HG03354 (cell line): ENCODE data around the gene ICA1.

Experiments used
- ATAC-seq: cut with Tn5 transposase; IDR thresholded peaks from one replicate; pipeline ENCODE4 v1.9.1; 2021; ENCODE audit warnings: mild to moderate bottlenecking; ENCODE audit not compliant: unreplicated experiment, poor library complexity, severe bottlenecking

ICA1 gene

DNA sequence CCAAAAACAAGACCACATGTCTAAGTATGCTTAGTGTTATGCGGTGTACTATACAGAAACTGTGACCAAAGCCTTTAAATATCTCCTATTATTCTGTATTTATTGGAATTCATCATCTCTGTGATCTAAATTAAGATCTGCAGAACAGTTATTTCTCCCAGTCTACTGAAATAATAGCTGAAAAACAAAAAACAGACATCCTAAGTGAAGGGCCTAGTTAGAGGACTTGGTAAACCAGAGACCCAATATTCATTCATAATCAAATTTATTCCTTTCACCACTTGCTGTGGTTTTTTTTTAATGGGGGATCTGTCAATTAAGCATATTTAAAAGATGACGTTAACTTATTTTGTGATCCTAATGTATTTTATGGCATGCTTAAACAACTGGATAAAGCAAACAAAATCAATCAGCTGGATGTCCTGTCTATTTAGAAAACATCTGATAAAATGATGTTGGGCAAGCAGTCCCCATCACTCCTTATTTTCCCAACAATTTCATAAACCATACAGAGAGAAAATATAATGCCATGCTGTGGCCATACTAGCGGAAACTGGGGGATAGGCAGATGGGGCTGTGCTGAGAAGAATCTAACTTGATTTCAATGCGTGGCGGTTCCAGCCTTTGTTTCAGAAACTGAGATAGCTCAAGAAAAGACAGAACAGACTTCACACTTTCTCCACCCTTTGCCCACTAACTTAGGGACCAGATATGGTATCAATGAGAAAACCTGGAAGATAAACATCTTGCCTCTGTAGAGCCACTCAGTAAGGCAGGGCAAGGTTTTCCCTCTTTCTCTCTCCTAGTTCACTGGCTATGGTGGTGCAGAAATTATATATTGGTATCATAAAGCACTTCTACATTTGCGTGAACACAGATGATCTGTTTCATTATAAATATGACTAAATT, 32.9 kb downstream of the ICA1 start:
- ATAC-seq = no peak

DNA sequence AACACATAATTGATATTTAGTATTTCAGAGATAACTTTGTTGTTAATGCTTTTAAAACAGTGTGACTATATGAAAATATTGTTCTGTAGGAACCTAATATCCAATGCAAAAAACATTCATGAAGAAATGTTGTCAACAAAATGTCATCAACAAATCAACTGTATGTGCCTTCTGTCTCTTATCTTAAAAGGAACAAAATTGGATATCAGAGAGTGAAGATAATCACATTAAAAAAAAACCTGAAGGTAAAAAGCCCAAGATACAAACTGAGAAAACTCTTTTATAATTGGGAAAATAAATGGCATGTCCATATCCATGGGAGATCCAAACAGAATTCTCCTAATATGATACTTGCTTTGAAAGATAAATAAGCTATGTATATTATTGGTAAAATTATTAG, 33.9 kb downstream of the ICA1 start:
- no peak for ATAC-seq

DNA sequence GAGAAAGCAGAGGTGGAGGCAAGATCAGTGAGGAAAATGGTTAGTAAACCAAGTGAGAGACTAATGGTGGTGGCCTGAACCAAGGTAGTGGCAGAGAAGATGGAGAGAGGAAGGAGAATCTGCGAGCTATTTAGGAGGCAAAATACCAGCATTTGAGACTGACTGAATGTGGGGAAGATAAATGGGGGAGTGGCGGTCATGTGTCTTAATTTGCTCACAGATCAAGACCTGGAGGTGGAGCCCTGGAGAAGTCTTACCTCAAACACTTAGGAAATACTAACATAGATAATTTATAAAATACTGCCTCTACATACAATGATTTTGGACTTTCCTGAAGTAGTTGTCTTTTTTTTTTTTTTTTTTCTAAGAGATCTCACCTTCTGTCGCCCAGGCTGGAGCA, 34.7 kb downstream of the ICA1 start:
- ATAC-seq = no peak

DNA sequence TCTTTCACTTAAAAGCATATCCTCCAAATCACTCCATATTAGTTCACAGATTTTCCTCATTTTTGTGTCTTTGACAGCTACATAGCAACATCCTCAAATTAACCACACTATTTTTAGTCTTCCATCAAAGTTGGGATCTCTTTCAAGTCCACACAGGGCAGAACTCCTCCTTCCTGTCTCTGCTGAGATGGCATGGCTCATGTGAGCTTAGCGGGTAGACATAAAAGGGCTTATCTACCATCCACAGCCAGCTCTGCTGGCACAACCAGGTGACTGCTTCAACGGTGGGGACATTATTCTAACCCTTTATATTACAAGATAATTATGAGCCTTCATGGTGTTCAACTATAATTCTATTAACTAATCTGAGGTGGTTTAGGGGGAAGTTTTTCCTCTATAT, 35.5 kb downstream of the ICA1 start:
- no peak for ATAC-seq

DNA sequence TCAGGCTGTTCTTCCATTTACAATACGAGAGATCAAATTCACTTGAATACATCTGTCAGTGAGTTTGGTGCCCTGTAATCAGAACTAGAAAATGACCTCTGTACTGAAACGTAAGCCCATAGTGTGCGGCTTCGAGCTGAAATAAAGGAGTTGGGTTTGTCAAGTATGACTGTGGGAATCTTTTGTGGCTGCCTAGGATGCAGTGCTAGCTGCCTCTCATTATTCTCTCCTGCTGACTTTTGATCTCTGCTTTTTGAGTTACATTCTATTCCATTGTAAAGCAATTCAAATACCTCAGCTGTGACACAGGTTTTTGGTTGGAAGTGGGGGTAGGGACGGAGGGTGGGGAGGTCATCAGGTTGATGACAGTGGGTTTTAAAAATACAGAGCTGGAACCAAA, 40.4 kb downstream of the ICA1 start:
- ATAC-seq = no peak

DNA sequence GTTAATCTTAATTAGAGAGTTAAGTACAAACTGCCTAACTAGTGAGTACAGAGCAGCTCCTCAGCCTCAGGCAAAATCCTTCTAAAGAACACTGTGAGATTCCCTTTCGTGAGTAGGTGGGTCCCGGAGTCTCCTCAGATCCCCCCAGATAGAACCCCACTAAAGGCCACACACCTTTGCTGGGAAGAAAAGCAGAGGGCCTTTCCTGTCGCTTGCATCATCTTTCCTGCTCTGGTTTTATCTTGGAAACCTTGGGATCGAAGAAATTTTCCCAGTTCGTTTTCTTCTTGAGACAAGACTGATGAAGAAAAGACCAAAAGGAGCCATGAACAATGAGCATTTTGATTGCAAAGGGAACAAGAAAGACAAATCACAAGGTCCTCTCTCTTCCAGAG, 40.9 kb downstream of the ICA1 start:
- ATAC-seq = no peak

DNA sequence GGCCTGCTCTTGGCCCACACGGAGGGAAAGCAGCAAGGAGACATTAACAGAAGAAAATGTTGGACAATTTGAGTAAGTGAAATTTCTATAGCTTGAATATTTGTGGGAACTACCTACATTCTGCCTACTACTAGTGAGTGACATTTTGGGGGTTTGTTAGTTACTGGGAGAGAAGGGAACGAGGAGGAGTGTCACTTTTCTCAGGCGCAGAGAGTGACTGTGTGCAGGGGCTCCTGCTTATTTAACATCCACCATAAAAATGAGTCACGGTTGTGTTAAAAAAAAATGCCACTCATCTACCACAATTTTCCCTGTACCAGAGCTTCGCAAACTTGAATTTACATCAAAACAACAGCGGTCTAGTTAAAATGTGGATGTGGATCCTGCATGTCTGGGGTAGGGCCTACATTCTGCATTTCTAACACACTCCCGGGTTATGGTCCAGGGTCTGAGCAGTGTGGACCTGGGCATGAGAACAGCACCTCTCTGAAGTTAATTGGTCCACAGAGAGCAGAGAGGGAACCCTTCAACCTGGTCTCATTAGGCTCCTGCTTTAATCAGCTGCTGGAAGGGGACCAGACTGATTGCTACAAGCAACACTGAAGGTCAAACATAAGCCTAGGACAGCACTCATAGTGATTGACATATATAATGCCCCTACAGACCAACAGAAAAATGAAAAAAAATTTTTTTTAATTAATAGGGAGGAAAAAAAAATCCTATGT, 41.4 kb downstream of the ICA1 start:
- no peak for ATAC-seq

DNA sequence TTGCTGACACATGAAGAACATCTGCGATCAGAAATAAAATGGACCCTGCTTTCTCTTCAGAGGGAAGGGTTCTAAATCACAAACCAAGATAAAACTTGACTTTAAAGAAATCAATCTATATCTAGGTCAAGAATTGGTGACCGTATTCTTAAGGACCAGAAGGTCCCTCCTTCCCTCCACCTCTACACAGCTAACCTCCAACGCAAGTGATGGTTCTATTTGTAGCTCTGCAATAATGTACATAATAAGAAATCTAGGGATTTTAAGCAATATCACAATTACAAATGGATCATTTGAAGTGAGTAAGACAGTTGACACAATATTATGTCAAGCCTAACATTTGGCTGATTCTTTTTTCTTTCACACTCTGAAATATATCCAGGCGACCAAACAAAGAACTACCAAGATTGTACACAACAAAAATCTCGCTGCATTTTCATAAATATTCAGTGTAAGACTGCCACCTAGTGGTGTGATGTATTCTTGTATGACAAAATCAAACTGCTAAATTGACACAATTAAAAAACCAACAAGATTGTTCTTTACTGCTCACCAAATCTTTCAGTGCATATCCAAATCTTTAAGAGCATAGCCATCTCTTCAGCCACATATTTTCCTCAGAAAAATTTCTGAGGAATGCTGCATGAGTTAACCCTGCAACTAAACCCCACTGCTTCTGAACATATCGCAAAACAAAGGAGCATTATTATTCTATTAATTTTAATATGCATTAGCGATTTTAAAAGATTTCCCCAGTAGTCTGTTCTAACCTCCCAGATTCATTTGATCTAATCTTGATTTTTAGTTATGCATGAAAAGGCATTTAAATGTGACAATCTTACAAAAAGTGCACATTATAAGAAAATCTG, 44.5 kb downstream of the ICA1 start:
- ATAC-seq = no peak

DNA sequence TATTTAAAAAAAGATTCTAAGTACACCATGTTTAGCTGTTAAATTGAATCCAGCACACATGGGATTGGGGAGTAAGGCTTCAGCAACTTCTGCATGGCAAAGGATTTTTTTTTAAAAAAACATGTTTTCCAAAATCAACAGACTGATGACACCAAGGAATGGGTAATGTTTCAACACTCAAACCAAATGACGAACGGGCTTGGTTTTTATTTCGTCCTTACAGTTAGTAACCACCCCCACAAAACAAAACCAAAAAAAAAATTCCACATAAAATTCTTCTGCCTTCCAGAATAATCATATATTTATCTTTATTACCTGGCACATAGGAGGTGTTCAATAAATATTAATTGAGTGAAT, 45.7 kb downstream of the ICA1 start:
- ATAC-seq = no peak

DNA sequence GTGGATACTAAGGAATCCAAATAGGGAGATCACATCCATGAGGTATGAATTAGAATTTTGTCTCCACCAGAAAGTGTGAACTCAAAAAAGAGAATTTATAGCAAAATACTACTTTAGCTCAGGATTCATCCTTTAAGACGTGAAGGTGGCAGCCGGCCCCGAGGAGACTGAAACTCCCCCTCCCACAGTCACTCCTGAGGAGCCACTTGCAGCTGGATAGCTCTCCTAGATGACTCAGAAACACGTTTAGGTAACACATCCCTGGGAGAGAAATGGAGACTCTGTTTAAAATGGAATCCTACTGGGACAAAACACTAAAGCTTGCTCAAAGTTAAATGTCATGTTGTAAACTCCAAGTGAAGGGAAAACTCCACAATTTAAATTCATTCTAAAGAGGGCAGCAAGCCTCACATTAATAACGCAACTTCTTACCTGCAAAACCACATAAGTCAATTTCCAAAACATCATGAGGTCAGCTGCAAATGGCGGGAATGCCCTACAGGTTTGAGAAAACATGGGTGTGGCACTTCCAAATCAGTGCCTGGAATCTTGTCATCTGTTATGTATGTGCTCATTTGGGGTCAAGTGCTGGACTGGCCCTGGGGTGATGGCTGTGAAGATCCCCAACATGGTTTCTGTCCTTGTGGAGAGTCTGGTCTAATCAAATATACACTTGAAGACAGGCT, 46.2 kb downstream of the ICA1 start:
- no peak for ATAC-seq

DNA sequence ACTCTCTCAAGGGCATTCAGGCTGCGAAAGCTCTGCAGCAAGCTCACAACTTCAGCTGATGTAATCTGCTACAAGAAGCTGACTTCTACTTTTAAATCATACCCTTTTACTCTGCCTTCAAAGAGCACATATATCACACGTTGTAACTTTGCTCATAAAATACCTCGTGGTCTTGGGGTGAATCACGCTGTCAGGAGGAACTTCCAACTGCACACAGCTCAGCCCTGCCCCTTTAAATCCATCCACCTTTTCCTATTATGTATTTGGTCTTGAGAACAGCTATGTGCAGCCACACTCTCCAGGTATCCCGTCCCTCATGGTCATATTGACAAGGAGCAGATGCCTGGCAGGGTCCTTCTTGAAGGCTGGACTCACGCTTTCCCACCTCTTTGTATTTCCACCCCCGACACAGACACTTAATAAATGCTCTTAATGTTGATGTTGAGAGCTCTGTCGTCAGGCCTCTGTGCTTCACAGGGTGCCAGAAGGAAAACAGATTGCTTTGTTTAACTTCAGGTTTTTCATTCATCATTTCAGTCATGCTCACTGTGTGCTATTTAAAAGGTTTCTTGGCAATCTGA, 47.6 kb downstream of the ICA1 start:
- no peak for ATAC-seq

DNA sequence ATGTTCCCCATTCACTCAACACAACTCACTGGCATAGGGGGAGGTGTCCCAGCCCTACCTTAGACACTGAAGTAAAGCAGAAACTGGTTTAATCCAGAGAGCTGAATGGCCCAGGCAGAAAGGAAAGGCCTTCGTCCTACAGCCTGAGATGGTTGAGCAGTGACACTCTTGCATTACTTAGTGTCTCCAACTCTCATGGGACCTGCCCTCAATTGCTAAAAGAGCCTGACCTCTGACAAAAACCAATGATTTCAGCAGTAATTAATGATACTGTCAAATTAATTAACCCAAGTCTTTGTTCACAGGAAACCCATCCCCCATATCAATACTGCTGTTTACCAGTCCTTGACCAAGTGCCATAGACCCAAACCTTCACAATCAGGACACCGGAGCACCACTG, 48.6 kb downstream of the ICA1 start:
- no peak for ATAC-seq

DNA sequence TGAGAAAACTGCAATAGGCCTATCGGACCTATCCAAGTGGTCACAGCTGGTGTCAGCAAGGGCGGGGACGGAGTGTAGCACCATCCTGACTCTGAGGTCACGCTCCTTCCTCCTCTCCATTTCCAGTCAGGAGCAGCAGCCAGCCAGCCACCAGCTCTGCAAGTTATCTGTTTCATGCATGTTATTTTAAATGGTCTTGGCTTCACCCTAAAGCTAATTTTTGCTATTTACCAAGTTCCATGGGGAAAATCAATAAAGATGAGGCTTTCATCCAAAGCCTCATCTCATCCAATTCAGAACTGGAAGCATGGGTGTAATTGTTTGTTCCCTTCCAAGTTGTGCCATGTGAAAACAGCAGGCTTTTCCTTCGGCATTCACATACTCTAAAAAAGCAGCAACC, 49.3 kb downstream of the ICA1 start:
- no peak for ATAC-seq

DNA sequence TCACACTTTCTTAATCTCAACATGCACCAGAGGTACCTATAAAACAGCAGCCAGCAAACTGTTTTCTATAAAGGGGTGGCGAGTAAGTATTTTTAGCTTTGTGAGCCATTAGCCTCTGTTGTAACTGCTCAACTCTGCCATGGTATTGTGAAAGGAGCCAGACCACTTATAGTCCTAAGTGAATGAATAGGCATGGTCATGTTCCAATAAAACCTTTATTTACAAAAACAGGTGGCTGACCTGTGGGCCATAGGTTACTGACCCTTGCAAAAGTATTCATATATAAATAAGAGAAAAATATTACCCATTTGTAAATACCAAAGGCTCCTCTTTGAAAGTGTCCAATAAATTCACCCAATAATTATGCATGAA, 50.3 kb downstream of the ICA1 start:
- no peak for ATAC-seq

DNA sequence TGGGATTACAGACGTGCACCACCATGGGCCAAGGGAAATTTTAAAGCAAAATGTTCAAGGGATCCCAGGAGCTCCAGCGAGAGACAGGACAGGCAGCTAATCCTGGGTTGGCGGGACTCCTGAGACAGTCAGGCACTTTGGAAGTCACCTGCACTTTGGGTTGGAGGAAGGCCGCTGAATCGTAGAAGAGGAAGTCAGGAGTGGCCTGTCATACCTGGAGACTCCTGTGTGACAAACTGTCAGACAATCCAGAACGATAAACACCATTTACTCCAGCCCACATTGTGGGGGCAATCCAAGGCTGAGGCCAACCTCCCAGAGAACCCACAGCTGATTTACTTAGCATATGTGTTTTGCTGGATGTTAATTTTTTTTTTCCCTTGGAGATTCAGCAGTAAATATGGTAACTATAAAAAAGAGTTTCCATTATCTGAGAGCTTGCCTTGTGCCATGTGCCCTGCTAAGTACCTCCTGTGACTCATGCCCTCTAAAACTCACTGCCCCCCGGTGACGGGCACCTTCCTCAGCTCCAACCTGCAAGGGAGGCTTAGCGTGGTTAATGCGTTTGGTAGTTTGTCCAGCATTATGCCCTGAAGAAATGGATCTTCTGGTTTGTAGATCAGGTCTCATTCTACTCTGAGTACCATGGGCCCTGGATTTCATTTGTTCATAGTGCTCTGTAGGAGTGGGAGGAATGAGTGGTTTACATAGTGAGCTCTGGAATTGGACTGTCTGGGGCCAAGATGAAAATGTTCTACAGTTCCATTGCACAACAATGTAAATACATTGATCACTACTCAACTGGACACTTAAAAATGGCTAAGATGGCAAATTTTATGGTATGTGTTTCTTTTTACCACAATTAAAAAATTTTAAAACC, 50.9 kb downstream of the ICA1 start:
- ATAC-seq = no peak

DNA sequence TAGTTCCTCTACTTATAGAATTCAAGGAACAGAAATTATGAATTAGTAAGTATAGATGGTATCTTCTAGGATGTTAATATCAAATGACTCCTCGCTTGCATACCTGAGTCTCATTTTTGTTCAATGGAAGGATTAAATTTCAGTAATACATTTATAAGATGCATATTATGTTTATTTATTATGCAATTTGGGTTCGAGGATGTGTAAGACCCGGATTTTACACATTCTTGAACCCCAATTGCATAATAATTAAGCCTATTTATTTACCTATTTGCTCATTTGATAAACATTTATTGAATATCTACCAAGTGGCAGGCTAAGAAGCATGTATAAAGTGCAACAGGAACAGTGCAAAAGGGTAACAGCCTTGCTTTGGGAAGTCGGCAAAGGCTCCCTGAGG, 52.6 kb downstream of the ICA1 start:
- no peak for ATAC-seq

DNA sequence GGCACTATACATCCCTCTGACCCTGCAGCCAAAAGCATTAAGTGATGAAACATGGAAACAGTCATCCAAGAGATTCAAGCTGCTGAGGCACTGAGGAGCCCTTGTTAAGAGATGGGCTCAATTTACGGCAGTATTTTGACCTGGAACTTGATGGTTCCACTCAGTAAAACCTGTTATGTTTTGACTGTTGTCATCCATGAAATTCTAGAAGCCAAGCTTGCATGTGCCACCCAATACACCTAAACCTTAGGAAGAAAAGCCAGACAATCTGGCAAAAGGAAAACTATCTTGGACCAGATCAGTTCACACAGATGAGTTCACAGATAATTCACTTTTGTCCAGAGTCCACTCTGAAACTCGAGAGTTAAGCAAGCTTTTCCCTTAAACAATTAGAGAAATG, 53.2 kb downstream of the ICA1 start:
- ATAC-seq = no peak

DNA sequence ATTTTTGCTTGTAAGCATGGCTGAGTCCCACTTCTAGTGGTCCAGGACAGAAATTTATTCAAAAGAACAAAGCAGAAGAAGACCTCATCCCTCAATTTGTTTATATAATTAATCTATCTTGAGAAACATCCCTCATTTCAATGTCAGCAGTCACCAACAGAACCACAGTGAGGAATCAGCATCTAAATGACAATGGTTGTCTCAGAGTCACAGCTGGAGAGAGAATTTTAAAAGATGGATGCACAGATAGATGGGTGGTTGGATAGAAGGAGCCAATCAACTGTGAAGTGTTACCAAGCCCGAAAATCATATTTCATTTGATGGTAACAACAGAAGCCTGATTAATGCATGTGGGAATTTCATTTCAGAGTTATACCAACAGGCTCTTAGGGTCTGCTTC, 55.0 kb downstream of the ICA1 start:
- ATAC-seq = no peak

DNA sequence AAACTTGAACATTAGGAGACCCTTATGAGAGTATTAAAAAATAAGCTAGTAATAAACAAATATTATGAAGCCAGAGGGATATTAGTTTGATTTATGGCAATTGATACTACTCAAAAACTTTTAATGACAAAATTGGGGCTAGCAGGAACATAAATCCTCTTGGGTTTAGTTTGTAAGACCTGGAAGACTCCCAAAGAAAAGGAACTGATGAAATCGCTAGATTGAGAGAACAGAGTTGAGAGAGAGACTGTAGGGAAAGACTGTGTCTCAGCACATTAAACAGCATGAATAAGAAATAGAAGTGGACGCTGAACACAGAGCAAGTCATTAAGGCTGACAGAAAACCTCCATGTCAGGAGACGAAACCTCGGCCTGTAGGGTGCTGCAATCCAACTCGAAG, 56.4 kb downstream of the ICA1 start:
- no peak for ATAC-seq
